Activated CD4-positive, alpha-beta T cell treated with anti-CD3 and anti-CD28 coated beads, Interleukin-2, amount 50 U/mL, for 4 hours (primary cell): Measurements from ENCODE around the gene ZCCHC7.
"Not testable (repeated sequence)": the region's sequence is repeated elsewhere in the genome, so short reads cannot be mapped to it uniquely, and the experiment has no call there.

Experiments used
- DNase-seq, 2 experiments: peaks; one replicate each; pipeline ENCODE4 v3.0.0-alpha.2; 2020

The ZCCHC7 gene

DNA sequence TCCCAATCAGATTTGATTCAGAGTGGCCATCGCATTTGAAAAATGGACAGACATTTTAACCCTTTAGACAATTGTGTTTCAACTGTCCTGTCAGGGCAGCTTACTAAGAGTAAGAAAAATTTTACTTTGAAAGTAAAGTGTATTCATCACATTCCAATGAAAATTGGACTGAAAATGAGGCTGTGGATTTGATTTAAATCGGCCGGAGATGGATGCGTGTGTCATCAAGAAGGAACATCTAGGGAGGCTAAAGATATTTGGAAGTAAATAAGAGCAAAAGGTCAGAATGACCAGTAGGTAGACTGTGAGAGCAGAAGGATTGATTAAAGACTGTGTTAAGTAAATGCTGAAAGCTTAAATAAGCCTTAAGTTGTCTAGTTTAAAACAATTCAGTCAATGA is 1.5 kb downstream of the ZCCHC7 start:
- no peak for DNase-seq

DNA sequence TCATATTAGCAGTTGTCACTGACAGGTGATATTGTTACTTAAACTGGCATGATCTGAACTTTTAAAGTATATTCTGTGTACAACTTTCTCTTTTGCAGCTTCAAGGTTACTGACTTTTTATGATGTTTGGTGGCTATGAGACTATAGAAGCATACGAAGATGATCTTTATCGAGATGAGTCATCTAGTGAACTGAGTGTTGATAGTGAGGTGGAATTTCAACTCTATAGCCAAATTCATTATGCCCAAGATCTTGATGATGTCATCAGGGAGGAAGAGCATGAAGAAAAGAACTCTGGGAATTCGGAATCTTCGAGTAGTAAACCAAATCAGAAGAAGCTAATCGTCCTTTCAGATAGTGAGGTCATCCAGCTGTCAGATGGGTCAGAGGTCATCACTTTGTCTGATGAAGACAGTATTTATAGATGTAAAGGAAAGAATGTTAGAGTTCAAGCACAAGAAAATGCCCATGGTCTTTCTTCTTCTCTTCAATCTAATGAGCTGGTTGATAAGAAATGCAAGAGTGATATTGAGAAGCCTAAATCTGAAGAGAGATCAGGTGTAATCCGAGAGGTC is 5.9 kb downstream of the ZCCHC7 start:
- DNase-seq = no peak

DNA sequence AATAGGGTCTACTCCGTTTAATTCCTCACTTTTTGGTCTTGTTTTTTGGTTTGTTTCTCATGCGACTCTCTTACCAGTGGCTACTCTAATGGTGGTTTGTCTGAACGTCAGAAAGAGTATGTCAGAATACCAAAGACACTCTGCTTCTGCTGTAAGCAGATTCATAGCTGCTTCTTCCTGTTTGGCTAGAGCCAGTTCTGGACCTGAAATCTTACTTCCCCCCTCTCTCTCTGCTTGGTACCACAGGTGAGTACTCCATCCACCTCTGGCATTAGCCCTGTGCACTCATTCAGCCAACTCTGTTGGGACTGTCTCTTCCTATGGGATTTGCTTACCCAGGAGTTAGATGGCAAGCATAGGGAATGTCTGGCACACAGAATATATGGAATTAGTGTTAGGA is 6.6 kb downstream of the ZCCHC7 start:
- no peak for DNase-seq

GRCh38 chr9:37128051-37128450 is 7.7 kb downstream of the ZCCHC7 start:
- no peak for DNase-seq

- no peak for DNase-seq
These were observed 13.8 kb downstream of the ZCCHC7 start for GRCh38 chr9:37134166-37134565.

GRCh38 chr9:37141015-37141414 is 20.6 kb downstream of the ZCCHC7 start:
- no peak for DNase-seq

DNA sequence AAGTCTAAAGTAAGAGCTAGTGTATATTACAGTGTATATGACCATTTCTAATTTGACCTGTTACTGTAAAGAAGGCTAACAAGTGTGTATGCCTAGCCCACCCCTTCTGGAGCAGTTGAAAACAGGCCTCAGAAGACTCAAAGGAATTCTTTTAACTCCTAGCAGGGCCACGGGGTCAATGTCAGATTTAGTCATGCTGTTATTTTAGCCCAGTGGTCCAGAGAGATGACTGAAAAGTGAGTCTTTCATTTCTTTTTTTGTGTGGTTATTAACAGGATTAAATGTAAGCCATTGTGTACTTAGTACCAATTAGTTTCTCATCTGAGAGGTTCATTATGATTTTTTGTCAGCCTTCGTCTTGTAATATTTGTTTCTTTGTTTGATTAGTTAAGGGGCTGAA is 24.4 kb downstream of the ZCCHC7 start:
- DNase-seq = no peak

DNA sequence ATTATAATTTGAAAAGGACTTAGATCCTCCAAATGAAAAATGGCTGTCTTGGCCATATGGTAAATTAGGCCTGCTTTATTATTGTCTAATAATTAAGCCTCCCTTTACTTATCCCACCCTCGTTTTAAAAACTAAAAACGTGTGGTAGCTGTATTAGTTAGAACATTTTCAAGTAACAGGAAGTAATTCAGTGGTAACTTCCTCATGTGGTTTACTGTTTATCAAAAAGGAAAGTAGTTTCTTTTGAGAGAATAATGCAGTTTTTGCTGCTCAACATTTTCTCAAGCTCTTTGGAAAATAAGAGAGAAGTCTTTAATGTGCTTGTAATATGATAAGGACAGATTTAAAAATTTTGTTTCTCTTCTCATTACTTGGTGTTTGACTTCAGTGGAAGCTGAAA is 26.0 kb downstream of the ZCCHC7 start:
- DNase-seq = no peak

- DNase-seq = no peak
These were observed 27.8 kb downstream of the ZCCHC7 start for GRCh38 chr9:37148181-37148580.

GRCh38 chr9:37149666-37150308 is 29.4 kb downstream of the ZCCHC7 start:
- no peak for DNase-seq

DNA sequence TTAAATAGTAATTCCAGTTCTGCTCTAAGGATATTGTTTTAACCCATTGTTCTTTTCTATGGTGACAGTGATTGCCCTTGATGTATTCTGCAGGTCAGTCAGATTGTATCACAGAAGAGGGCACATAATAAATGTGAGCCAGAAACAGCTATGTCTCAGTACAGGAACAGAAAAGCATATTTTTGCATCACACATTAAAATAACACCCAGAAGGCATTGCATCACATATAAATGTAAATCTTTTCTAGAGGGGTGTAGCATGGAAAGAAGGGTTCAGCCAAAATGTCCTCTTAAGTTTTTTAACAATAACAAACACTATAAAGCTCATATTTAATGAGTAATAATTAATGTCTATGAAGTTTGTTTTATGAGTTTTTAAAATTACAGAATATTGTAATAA is 30.0 kb downstream of the ZCCHC7 start:
- DNase-seq = no peak

GRCh38 chr9:37151812-37152211 is 31.4 kb downstream of the ZCCHC7 start:
- DNase-seq = no peak

- DNase-seq = no peak
These were observed 32.0 kb downstream of the ZCCHC7 start for GRCh38 chr9:37152365-37152764.

DNA sequence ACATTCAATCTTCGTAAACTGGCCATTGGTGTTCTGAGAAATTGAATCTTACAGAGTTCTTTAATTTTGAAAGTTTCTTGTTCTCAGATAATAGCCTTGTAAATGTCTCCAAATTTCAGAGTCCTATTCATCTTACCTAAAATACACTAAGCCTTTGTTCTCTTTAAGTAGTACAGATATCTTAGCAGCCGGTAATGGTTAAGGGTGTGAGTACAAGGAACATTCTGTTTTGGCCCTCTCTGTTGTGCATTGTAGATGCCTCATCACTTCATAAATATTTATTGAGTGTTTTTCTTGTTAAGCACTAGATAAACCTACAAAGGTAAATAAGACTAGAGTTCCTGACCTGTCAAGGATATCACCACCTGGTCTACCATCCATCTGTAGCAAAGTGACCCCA is 35.2 kb downstream of the ZCCHC7 start:
- DNase-seq = no peak

- no peak for DNase-seq
These were observed 35.8 kb downstream of the ZCCHC7 start for GRCh38 chr9:37156205-37156604.

DNA sequence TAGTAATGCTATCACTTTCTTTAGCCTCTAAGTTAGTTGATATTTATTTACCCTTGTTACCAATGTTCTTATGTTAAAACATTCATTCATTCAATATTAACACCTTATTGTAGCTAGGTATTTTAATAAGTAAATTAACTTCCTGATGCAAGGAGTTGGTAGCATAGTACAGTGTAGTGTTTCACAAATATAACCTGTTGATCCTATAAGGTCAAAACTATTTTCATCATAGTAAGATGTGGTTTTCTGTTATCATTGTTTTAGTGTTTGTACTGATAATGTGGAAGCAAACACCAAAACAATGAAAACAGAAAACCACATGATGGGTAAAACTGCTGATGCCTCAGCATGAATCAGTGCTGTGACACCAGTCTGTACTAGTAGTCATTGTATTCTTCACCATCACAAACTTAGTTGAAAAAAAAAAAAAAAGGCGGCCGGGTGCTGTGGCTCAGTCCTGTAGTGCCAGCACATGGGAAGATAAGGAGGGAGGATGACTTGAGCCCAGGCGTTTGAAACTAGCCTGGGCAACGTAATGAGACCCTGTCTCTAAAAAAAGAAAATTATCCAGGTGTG is 36.5 kb downstream of the ZCCHC7 start:
- DNase-seq = no peak

GRCh38 chr9:37157726-37158377 is 37.5 kb downstream of the ZCCHC7 start:
- no peak for DNase-seq

DNA sequence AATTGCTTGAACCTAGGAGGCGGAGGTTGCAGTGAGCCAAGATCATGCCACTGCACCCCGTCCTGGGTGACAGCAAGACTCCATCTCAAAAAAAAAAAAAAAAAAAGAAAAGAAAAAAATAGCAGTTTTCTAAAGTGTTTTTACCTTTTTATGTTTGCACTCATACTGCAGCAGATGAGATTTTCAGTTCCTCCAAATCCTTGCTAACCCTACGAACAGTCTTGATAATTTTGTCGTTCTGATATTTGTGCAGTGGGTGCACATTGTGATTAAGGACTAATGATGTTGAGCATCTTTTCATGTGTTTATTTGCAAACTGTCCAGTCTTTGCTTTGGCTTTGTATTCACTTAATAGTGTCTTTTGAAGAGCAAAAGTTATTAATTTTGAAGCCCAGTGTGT is 42.9 kb downstream of the ZCCHC7 start:
- no peak for DNase-seq

DNA sequence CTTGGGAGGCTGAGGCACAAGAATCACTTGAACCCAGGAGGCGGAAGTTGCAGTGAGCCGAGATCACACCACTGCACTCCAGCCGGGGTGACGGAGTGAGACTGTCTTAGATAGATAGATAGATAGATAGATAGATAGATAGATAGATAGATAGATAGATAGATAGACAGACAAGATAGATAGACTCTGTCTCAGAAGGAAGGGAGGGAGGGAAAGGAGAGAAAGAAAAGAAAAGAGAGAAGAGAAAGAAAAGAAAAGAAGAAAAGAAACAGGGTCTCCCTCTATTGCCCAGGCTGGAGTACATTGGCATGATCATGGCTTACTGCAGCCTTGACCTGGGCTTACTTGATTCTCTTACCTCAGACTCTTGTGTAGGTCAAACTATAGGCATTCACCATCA is 44.0 kb downstream of the ZCCHC7 start:
- not testable (repeated sequence) for DNase-seq

DNA sequence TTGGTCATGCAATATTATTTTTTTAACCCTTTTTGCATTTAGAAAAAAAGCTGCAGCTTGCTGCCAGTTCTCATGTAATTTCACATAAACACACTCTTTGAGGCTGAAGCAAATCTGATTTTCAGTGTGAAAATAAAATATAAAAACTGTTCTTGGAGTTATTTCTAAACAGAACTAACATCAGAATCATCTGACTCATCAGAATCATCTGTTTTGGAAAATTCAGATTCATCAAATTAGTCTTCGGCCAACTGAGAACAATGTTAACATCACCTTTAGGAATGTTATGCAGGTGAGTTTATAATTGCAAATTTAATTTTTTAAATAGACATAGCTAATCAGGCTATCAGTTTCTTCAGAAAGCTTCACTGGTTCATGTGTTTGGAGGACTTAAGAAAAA is 45.3 kb downstream of the ZCCHC7 start:
- DNase-seq = no peak

GRCh38 chr9:37167456-37168047 is 47.2 kb downstream of the ZCCHC7 start:
- DNase-seq = no peak

GRCh38 chr9:37172557-37172956 is 52.2 kb downstream of the ZCCHC7 start:
- no peak for DNase-seq

DNA sequence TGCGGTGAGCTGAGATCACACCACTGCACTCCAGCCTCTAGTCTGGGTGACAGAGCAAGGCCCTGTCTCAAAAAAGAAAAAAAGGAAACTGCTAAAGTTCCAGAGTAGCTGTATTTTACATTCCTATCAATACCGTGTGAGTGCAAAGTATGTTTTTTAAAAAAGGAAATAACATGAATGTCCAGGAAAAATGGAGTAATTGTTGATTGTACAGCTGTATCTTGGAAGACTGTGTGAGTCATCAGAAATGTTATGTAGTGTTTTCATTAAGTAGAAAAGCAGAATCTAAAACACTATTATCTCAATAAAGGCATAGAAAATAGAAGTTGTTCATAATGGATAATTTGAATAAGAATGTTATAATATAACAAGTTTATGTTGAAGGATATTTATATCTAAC is 53.9 kb downstream of the ZCCHC7 start:
- DNase-seq = no peak

DNA sequence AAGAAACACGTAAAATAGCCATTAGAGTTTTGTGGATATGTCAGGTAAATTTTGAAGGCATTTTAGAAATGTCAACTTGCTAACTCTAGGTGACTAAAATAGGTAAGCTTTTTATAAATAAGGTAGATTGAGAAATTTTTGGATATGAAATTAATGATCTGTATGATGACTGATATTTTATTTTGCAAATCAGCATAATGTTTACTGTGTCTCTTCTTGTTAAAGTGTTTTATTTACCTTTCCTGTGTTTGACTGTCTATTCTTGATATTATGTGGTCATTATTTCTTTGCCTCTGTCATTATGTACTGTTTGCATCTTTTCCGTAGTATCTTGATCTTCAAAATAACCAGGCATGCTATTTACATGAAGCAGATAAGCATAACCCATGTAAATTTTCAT is 58.4 kb downstream of the ZCCHC7 start:
- no peak for DNase-seq
